HEK293 (cell line): Measurements from ENCODE around the gene CP.

ENCODE experiments used
- CTCF ChIP-seq: fragments of 450-650 bp; formaldehyde crosslinking; IDR thresholded peaks from 2 replicates; pipeline ENCODE4 v1.5.1; 2016; ENCODE audit warnings: missing biosample characterization, missing genetic modification characterization
- PBX3 ChIP-seq: sonication (generic); formaldehyde crosslinking; IDR thresholded peaks from 2 replicates; pipeline ENCODE4 v1.8.1; 2022; ENCODE audit warnings: mild to moderate bottlenecking, moderate library complexity, missing genetic modification reagents
- SP2 ChIP-seq: fragments of 450-650 bp; formaldehyde crosslinking; IDR thresholded peaks from 2 replicates; pipeline ENCODE4 v1.5.1; 2016; ENCODE audit warnings: missing biosample characterization, missing genetic modification characterization
- TSHZ1 ChIP-seq: fragments of 450-650 bp; formaldehyde crosslinking; IDR thresholded peaks from 2 replicates; pipeline ENCODE4 v1.5.1; 2016; ENCODE audit warnings: missing biosample characterization, missing genetic modification characterization, borderline replicate concordance
- ZBTB17 ChIP-seq: fragments of 450-650 bp; formaldehyde crosslinking; IDR thresholded peaks from 2 replicates; pipeline ENCODE4 v1.5.1; 2016; ENCODE audit warnings: missing biosample characterization, missing genetic modification characterization
- ZNF10 ChIP-seq: fragments of 450-650 bp; formaldehyde crosslinking; IDR thresholded peaks from 2 replicates; pipeline ENCODE4 v1.5.1; 2017; ENCODE audit warnings: missing biosample characterization, missing genetic modification characterization
- ZNF132 ChIP-seq: fragments of 450-650 bp; formaldehyde crosslinking; IDR thresholded peaks from 2 replicates; pipeline ENCODE4 v1.5.1; 2017; ENCODE audit warnings: missing biosample characterization, missing genetic modification characterization, borderline replicate concordance
- ZNF24 ChIP-seq: fragments of 450-650 bp; formaldehyde crosslinking; IDR thresholded peaks from 2 replicates; pipeline ENCODE4 v1.5.1; 2016; ENCODE audit warnings: missing biosample characterization, missing genetic modification characterization
- ZNF37A ChIP-seq: fragments of 450-650 bp; IDR thresholded peaks from 2 replicates; pipeline ENCODE4 v1.5.1; 2018; ENCODE audit warnings: missing biosample characterization, missing genetic modification characterization
- ZNF529 ChIP-seq: fragments of 450-650 bp; formaldehyde crosslinking; IDR thresholded peaks from 2 replicates; pipeline ENCODE4 v1.5.1; 2017; ENCODE audit warnings: missing genetic modification characterization, missing biosample characterization; ENCODE audit not compliant: insufficient replicate concordance
- ZNF670 ChIP-seq: fragments of 450-650 bp; formaldehyde crosslinking; IDR thresholded peaks from 2 replicates; pipeline ENCODE4 v1.5.1; 2016; ENCODE audit warnings: missing biosample characterization, missing genetic modification characterization, low read depth

DNA sequence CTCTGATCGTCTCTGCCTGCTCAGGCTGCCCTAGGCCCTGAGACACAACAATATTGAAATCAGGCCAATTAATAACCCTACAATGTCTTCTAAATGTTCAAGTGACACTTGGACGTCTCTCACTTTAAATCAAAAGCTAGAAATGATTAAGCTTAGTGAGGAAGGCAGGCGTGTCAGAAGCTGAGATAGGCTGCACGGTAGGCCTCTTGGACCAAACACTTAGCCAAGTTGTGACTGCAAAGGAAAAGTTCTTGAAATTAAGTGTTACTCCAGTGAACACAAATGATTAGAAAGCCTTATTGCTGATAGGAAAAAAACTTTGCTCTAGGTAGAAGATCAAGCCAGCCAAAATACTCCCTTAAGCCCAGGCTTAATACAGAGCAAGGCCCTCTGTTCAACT is 90.0 kb downstream of the CP start:
- TF ChIP-seq PBX3 (CRISPR knock-in tag): no peak
- no peak for TF ChIP-seq ZNF24 (tag by site-specific recombination)
- TF ChIP-seq CTCF (tag by site-specific recombination): no peak
- TF ChIP-seq SP2 (tag by site-specific recombination): no peak
- TF ChIP-seq ZNF132 (tag by site-specific recombination): no peak
- no peak for TF ChIP-seq ZNF10
- no peak for TF ChIP-seq ZNF670
- TF ChIP-seq ZNF37A (tag by site-specific recombination): no peak
- no peak for TF ChIP-seq TSHZ1 (tag by site-specific recombination)
- TF ChIP-seq ZBTB17: no peak
- no peak for TF ChIP-seq ZNF529 (tag by site-specific recombination)
